ENCODE results near the gene ADAR. TPM values are rescaled to one million over a fixed set of nuclear protein-coding genes. Genes with fewer than 3 reads are reported as not detected.

ADAR gene
- total RNA-seq, 4 donors from 2014 or later, result 89.1 to 168 (median 114) TPM

- no peaks in the 10 kb centered on the region for H3K4me1 ChIP-seq
- no peak for DNase-seq
- H3K27ac ChIP-seq, result no peak overlapping the region
- no peaks in the 10 kb centered on the region for H3K27me3 ChIP-seq
- TF ChIP-seq POLR2A (IDR thresholded peaks at IDR 0.05), result no peak
- TF ChIP-seq, protein P1, sequence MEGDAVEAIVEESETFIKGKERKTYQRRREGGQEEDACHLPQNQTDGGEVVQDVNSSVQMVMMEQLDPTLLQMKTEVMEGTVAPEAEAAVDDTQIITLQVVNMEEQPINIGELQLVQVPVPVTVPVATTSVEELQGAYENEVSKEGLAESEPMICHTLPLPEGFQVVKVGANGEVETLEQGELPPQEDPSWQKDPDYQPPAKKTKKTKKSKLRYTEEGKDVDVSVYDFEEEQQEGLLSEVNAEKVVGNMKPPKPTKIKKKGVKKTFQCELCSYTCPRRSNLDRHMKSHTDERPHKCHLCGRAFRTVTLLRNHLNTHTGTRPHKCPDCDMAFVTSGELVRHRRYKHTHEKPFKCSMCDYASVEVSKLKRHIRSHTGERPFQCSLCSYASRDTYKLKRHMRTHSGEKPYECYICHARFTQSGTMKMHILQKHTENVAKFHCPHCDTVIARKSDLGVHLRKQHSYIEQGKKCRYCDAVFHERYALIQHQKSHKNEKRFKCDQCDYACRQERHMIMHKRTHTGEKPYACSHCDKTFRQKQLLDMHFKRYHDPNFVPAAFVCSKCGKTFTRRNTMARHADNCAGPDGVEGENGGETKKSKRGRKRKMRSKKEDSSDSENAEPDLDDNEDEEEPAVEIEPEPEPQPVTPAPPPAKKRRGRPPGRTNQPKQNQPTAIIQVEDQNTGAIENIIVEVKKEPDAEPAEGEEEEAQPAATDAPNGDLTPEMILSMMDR (IDR thresholded peaks at IDR 0.05), result no peak
- H3K4me3 ChIP-seq (replicated peaks in 1 of 3), result no peak overlapping the region
- H3K36me3 ChIP-seq, result peaks cover 84 to 93% of the 10 kb centered on the region in 2 donors
- intact Hi-C loops (cut with DNase I), result no loop called here
- H3K9me3 ChIP-seq, result no peaks in the 10 kb centered on the region
Measured at GRCh38 chr1:154593390-154593789, 14.6 kb downstream of the ADAR start.

GRCh38 chr1:154591206-154591605 lies 16.8 kb downstream of the ADAR start:
- Histone ChIP-seq H3K27ac (no peak overlapping the region), H3K9me3 (no peaks in the 10 kb centered on the region), H3K27me3 (no peaks in the 10 kb centered on the region), H3K4me1 (no peaks in the 10 kb centered on the region), H3K4me3 (replicated peaks in 1 of 3) (no peak overlapping the region), H3K36me3 (peaks cover 85 to 93% of the 10 kb centered on the region in 2 donors)
- intact Hi-C loops (cut with DNase I), result no loop called here
- no peak for TF ChIP-seq POLR2A (IDR thresholded peaks at IDR 0.05)
- TF ChIP-seq, protein P1 (IDR thresholded peaks at IDR 0.05), result no peak
- WGBS, 2 donors, result 91 to 94% methylated on average over 7 of the region's 7 CpGs
- no peak for DNase-seq

GRCh38 chr1:154590756-154591155 lies 17.2 kb downstream of the ADAR start:
- H3K4me3 ChIP-seq (replicated peaks in 1 of 3), result no peak overlapping the region
- H3K27me3 ChIP-seq, result no peaks in the 10 kb centered on the region
- 87 to 92% methylated on average over 5 of the region's 5 CpGs for whole genome bisulfite sequencing, 2 donors
- TF ChIP-seq POLR2A (IDR thresholded peaks at IDR 0.05), result no peak
- TF ChIP-seq, protein P1 (IDR thresholded peaks at IDR 0.05), result no peak
- no peaks in the 10 kb centered on the region for H3K4me1 ChIP-seq
- intact Hi-C loops (cut with DNase I), result no loop called here
- H3K36me3 ChIP-seq, result peaks cover 86 to 93% of the 10 kb centered on the region in 2 donors
- DNase-seq, result no peak
- H3K27ac ChIP-seq, result no peak overlapping the region
- no peaks in the 10 kb centered on the region for H3K9me3 ChIP-seq

GRCh38 chr1:154589780-154590179 lies 18.2 kb downstream of the ADAR start:
- H3K9me3 ChIP-seq, result no peaks in the 10 kb centered on the region
- no peak overlapping the region for H3K27ac ChIP-seq
- DNase-seq, result no peak
- no peak for TF ChIP-seq POLR2A (IDR thresholded peaks at IDR 0.05)
- TF ChIP-seq, protein P1 (IDR thresholded peaks at IDR 0.05), result no peak
- intact Hi-C loops (cut with DNase I), result no loop called here
- H3K4me3 ChIP-seq (replicated peaks in 1 of 3), result no peak overlapping the region
- H3K4me1 ChIP-seq, result no peaks in the 10 kb centered on the region
- H3K36me3 ChIP-seq, result peaks cover 93 to 95% of the 10 kb centered on the region in 2 donors
- 82 to 91% methylated on average over 9 to 10 of the region's 10 CpGs for WGBS, 2 donors
- no peaks in the 10 kb centered on the region for H3K27me3 ChIP-seq

GRCh38 chr1:154586641-154587040 lies 21.3 kb downstream of the ADAR start:
- DNase-seq, result no peak
- no peak for TF ChIP-seq POLR2A (IDR thresholded peaks at IDR 0.05)
- TF ChIP-seq, protein P1 (IDR thresholded peaks at IDR 0.05), result no peak
- Histone ChIP-seq H3K4me1 (no peaks in the 10 kb centered on the region), H3K27me3 (no peaks in the 10 kb centered on the region), H3K4me3 (replicated peaks in 1 of 3) (no peak overlapping the region), H3K9me3 (no peaks in the 10 kb centered on the region), H3K36me3 (peaks cover 98% of the 10 kb centered on the region in 2 donors), H3K27ac (no peak overlapping the region)
- WGBS, 2 donors, result 87 to 90% methylated on average over 6 of the region's 6 CpGs
- intact Hi-C loops (cut with DNase I), result no loop called here
